K562 (cell line): ENCODE results near the gene STX11. TPM values are rescaled to one million over a fixed set of nuclear protein-coding genes. Genes with fewer than 3 reads are reported as not detected.
A peak's percentile ranks its signal among the peaks of the same experiment; 100 is the strongest.

ENCODE experiments used
- CBFA2T3 ChIP-seq: fragments of 450-650 bp; IDR thresholded peaks from 2 replicates; pipeline ENCODE4 v1.6.1; 2017
- MED1 ChIP-seq: sonication (generic); formaldehyde crosslinking; IDR thresholded peaks from 2 replicates; pipeline ENCODE4 v1.8.1; 2023; ENCODE audit warnings: missing genetic modification reagents, borderline replicate concordance
- NFXL1 ChIP-seq: fragments of 450-650 bp; formaldehyde crosslinking; IDR thresholded peaks from 2 replicates; pipeline ENCODE4 v1.4.0; 2021; ENCODE audit warnings: mild to moderate bottlenecking
- POLR2H ChIP-seq: IDR thresholded peaks from 2 replicates; pipeline ENCODE4 v1.6.1; 2016; ENCODE audit warnings: missing genetic modification characterization, low read depth, mild to moderate bottlenecking, control low read depth, missing compliant biosample characterization, moderate library complexity
- RHOXF2B ChIP-seq: fragments of 250-450 bp; sonication (Bioruptor Pico); conservative IDR thresholded peaks from 2 replicates; pipeline ENCODE4 v1.5.1; 2021
- SMC3 ChIP-seq: conservative IDR thresholded peaks from 2 replicates; pipeline ENCODE4 v1.6.1; 2011; ENCODE audit warnings: low read depth, low read length, improper control_type of control experiment; ENCODE audit not compliant: insufficient read depth
- SRF ChIP-seq, 2 experiments: fragments of 250-450, 450-650 bp in 1 of 2; sonication (Bioruptor Pico) in 1 of 2; sonication (generic) in 1 of 2; formaldehyde crosslinking; IDR thresholded peaks; 2 replicates each; pipeline versions ENCODE4 v1.5.0 to v1.5.1; 2020 to 2022; ENCODE audit warnings: mild to moderate bottlenecking in 1 of 2, missing genetic modification reagents in 1 of 2
- TOE1 ChIP-seq, 2 experiments: fragments of 450-650 bp in 1 of 2; sonication (generic) in 1 of 2; formaldehyde crosslinking in 1 of 2; IDR thresholded peaks; 2 replicates each; pipeline versions ENCODE4 v1.7.1 to v1.8.0; 2016 to 2022; ENCODE audit warnings: borderline replicate concordance in 2 of 2, mild to moderate bottlenecking in 2 of 2, antibody characterized with exemption in 1 of 2, inconsistent platforms in 1 of 2, low read depth in 1 of 2, missing genetic modification reagents in 1 of 2, moderate library complexity in 1 of 2
- TRIM28 ChIP-seq: fragments of 450-650 bp; IDR thresholded peaks from 2 replicates; pipeline ENCODE4 v1.6.1; 2017
- ZBED1 ChIP-seq: IDR thresholded peaks from 2 replicates; pipeline ENCODE4 v1.6.1; 2014
- ZBTB7A ChIP-seq: IDR thresholded peaks from 2 replicates; pipeline ENCODE4 v1.6.1; 2011; ENCODE audit warnings: low read depth, mild to moderate bottlenecking, low read length, moderate library complexity, borderline replicate concordance; ENCODE audit not compliant: control insufficient read depth
- ZC3H11A ChIP-seq: IDR thresholded peaks from 2 replicates; pipeline ENCODE4 v1.6.1; 2012; ENCODE audit warnings: low read depth, low read length, improper control_type of control experiment
- ZNF146 ChIP-seq: IDR thresholded peaks from one replicate; pipeline ENCODE4 v1.6.1; 2018; ENCODE audit warnings: missing compliant biosample characterization; ENCODE audit not compliant: unreplicated experiment
- ZNF217 ChIP-seq: sonication (generic); formaldehyde crosslinking; IDR thresholded peaks from 2 replicates; pipeline ENCODE4 v1.8.0; 2022; ENCODE audit warnings: mild to moderate bottlenecking, missing genetic modification reagents
- polyA plus RNA-seq, 8 experiments: library from polyadenylated mRNA; depleted of rRNA in 4 of 8; stranded (reverse) in 5 of 8; unstranded in 3 of 8; fragments of >200 nt; fragmentation: Nextera tagmentation in 2 of 8; fragmentation: Illumina TruSeq in 1 of 8; extraction: Ambion mirVana in 2 of 8; extraction: Trizol in 1 of 8; gene quantifications; 2 replicates each; pipeline versions ENCODE4 v1.2.1 to v1.2.3, GENCODE V29; 2011 to 2014; ENCODE audit warnings: inconsistent platforms in 1 of 8, missing spikeins in 1 of 8
- total RNA-seq, 7 experiments: library from RNA; depleted of rRNA in 6 of 7; stranded (reverse); fragments of >200 nt in 6 of 7; fragmentation: Illumina TruSeq in 2 of 7; extraction: Trizol in 2 of 7; gene quantifications; 2 replicates each; pipeline versions ENCODE4 v1.2.1 to v1.2.3, GENCODE V29; 2011 to 2021; ENCODE audit warnings: low replicate concordance in 1 of 7
- TF ChIP-seq, protein P1 (sequence below): fragments of 450-650 bp; IDR thresholded peaks from 2 replicates; pipeline ENCODE4 v1.7.1; 2018; ENCODE audit warnings: mild to moderate bottlenecking, low read depth; ENCODE audit not compliant: partially characterized antibody
- TF ChIP-seq, protein P2 (sequence below): sonication (generic); formaldehyde crosslinking; IDR thresholded peaks from 2 replicates; pipeline ENCODE4 v1.8.1; 2023; ENCODE audit warnings: mild to moderate bottlenecking, missing genetic modification reagents
- TF ChIP-seq, protein P3 (sequence below), 2 experiments: IDR thresholded peaks; 2 replicates each; pipeline ENCODE4 v1.6.1; 2011; ENCODE audit warnings: borderline replicate concordance in 1 of 2, control low read depth in 1 of 2, low read depth in 1 of 2, low read length in 1 of 2, mild to moderate bottlenecking in 1 of 2, mixed read lengths in 1 of 2, moderate library complexity in 1 of 2; ENCODE audit not compliant: insufficient read depth in 1 of 2, insufficient read length in 1 of 2, poor library complexity in 1 of 2, severe bottlenecking in 1 of 2; ENCODE audit errors: extremely low read depth in 1 of 2

STX11 gene
- total and polyA plus RNA-seq, 9 of the 15 experiments (the other 6 are each of a cell fraction or from before 2014, with no cell fraction given) = 0.06 to 0.73 (median 0.40) TPM

DNA sequence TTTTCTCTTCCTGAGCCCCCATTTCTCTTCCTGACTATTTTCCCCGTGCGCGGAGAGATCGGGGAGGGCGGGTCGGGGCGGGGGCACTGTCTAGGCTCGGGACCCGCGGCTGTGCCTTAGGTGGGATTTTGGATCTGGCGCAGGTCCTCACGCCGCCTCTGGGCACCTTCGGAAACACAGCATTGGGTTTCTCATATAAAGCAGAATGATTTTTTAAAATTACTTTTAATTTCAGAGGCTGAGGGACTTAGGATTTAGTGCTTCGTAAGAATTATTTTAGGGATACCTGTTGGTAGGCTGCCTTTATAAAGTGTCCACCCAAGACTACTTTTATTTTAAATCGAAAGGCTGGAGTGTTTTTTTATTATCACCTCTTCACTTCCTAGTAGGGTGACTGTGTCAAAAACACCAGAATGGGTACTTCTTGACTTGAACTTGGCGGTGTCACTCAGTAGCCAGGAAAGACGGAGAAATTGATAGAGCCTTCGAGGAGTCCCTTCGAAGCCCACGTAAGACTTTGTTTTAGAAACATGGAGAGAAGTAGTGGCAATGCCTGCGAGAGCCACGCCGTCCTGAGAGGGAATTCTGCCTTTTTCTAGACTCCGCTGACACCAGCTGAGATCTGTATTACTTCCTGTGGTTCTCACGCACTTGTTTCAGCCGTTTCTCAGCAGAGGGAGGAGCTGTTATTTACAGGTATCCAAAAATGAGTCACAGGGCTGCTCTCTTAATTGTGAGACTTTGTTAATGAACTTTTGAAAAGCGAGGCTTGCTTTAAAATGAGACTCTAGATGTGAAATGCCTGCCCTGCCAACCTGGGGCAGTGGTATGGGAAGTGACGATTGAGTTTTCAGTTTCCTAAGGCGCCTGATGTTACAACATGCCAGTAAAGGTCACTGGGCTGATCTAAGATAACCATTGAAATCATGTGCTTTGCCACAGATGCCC lies 667 bp downstream of the STX11 start (continued):
- no peak for TF ChIP-seq RHOXF2B (CRISPR knock-in tag)
- peak; percentile 61; the same call in 1 of the 2 replicates for TF ChIP-seq POLR2H (tag)
- no peak for TF ChIP-seq TOE1 (IDR thresholded peaks at IDR 0.05; ENCODE audit: borderline replicate concordance)
- no peak for TF ChIP-seq TOE1 (CRISPR knock-in tag; IDR thresholded peaks at IDR 0.05; ENCODE audit: borderline replicate concordance, low read depth)
- TF ChIP-seq ZC3H11A = no peak
- TF ChIP-seq, protein P1, sequence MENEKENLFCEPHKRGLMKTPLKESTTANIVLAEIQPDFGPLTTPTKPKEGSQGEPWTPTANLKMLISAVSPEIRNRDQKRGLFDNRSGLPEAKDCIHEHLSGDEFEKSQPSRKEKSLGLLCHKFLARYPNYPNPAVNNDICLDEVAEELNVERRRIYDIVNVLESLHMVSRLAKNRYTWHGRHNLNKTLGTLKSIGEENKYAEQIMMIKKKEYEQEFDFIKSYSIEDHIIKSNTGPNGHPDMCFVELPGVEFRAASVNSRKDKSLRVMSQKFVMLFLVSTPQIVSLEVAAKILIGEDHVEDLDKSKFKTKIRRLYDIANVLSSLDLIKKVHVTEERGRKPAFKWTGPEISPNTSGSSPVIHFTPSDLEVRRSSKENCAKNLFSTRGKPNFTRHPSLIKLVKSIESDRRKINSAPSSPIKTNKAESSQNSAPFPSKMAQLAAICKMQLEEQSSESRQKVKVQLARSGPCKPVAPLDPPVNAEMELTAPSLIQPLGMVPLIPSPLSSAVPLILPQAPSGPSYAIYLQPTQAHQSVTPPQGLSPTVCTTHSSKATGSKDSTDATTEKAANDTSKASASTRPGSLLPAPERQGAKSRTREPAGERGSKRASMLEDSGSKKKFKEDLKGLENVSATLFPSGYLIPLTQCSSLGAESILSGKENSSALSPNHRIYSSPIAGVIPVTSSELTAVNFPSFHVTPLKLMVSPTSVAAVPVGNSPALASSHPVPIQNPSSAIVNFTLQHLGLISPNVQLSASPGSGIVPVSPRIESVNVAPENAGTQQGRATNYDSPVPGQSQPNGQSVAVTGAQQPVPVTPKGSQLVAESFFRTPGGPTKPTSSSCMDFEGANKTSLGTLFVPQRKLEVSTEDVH = no peak
- TF ChIP-seq, protein P2, sequence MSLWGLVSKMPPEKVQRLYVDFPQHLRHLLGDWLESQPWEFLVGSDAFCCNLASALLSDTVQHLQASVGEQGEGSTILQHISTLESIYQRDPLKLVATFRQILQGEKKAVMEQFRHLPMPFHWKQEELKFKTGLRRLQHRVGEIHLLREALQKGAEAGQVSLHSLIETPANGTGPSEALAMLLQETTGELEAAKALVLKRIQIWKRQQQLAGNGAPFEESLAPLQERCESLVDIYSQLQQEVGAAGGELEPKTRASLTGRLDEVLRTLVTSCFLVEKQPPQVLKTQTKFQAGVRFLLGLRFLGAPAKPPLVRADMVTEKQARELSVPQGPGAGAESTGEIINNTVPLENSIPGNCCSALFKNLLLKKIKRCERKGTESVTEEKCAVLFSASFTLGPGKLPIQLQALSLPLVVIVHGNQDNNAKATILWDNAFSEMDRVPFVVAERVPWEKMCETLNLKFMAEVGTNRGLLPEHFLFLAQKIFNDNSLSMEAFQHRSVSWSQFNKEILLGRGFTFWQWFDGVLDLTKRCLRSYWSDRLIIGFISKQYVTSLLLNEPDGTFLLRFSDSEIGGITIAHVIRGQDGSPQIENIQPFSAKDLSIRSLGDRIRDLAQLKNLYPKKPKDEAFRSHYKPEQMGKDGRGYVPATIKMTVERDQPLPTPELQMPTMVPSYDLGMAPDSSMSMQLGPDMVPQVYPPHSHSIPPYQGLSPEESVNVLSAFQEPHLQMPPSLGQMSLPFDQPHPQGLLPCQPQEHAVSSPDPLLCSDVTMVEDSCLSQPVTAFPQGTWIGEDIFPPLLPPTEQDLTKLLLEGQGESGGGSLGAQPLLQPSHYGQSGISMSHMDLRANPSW (CRISPR knock-in tag) = no peak
- TF ChIP-seq, protein P3, sequence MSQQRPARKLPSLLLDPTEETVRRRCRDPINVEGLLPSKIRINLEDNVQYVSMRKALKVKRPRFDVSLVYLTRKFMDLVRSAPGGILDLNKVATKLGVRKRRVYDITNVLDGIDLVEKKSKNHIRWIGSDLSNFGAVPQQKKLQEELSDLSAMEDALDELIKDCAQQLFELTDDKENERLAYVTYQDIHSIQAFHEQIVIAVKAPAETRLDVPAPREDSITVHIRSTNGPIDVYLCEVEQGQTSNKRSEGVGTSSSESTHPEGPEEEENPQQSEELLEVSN (IDR thresholded peaks at IDR 0.05; ENCODE audit: borderline replicate concordance in 1 of 2, extremely low read depth in 1 of 2, insufficient read depth in 1 of 2, insufficient read length in 1 of 2, low read depth in 1 of 2, low read length in 1 of 2, poor library complexity in 1 of 2, severe bottlenecking in 1 of 2) = peak in 1 of 2 experiments; percentile 68
- TF ChIP-seq SMC3 = no peak
- TF ChIP-seq ZBTB7A = no peak
- TF ChIP-seq ZBED1 = no peak
- no peak for TF ChIP-seq TRIM28
- TF ChIP-seq ZNF146 = no peak
- no peak for TF ChIP-seq CBFA2T3
- TF ChIP-seq MED1 (CRISPR knock-in tag) = no peak
- no peak for TF ChIP-seq ZNF217
- 0 out of 4 replicates have a peak, but pooled peaks of 1 of the 2 experiments have one; percentile 27 for TF ChIP-seq SRF (CRISPR knock-in tag; IDR thresholded peaks at IDR 0.05)
- no peak for TF ChIP-seq NFXL1 (CRISPR knock-in tag)
